PC-9 (cell line): ENCODE measurements around the gene ZSCAN18. TPM values are rescaled to one million over a fixed set of nuclear protein-coding genes. Genes with fewer than 3 reads are reported as not detected.

ENCODE experiments used
- BruUV-seq: library from RNA; stranded (reverse); fragments of 400-500 nt; replicated peaks from 2 replicates; lab custom pipeline; 2021; lab: Mats Ljungman, UMichigan
- CTCF ChIA-PET: fragments of 300-600 bp; sonication (Branson Sonifier 250); formaldehyde crosslinking; loops from one replicate; lab custom pipeline; 2022; ENCODE audit warnings: antibody characterized with exemption; lab: Charles Lee
- POLR2A ChIA-PET: fragments of 300-600 bp; sonication (Branson Sonifier 250); formaldehyde crosslinking; loops from one replicate; lab custom pipeline; 2022; ENCODE audit warnings: antibody characterized with exemption; ENCODE audit not compliant: unreplicated experiment; lab: Charles Lee
- DNase-seq, 2 experiments: peaks; one replicate each; pipeline versions ENCODE4 v3.0.0 to v3.0.0-alpha.2; 2015 to 2022; ENCODE audit warnings: mixed read lengths in 1 of 2
- H2AFZ ChIP-seq: fragments of 200-600 bp; sonication (generic); 2 replicates; pipeline ENCODE4 v1.8.1; 2017; ENCODE audit warnings: antibody characterized with exemption
- H3F3A ChIP-seq: fragments of 200-600 bp; sonication (generic); 2 replicates; pipeline ENCODE4 v1.8.1; 2017; ENCODE audit warnings: antibody characterized with exemption, mild to moderate bottlenecking, low read depth; ENCODE audit not compliant: insufficient read depth
- H3K27ac ChIP-seq: fragments of 200-600 bp; sonication (generic); 2 replicates; pipeline ENCODE4 v1.6.1; 2016; ENCODE audit warnings: mixed run types
- H3K27me3 ChIP-seq: fragments of 200-600 bp; sonication (generic); 2 replicates; pipeline ENCODE4 v1.6.1; 2016; ENCODE audit warnings: low read depth, mixed run types; ENCODE audit not compliant: insufficient read depth
- H3K36me3 ChIP-seq: fragments of 200-600 bp; sonication (generic); 2 replicates; pipeline ENCODE4 v1.6.1; 2016; ENCODE audit warnings: low read depth, mixed run types
- H3K4me1 ChIP-seq: fragments of 200-600 bp; sonication (generic); replicated peaks from 2 replicates; pipeline ENCODE4 v1.6.1; 2016; ENCODE audit warnings: mixed run types; ENCODE audit not compliant: insufficient read depth
- H3K4me2 ChIP-seq: fragments of 200-600 bp; sonication (generic); 2 replicates; pipeline ENCODE4 v1.6.1; 2017; ENCODE audit warnings: mixed run types
- H3K4me3 ChIP-seq: fragments of 200-600 bp; sonication (generic); 2 replicates; pipeline ENCODE4 v1.6.1; 2016; ENCODE audit warnings: mixed run types
- H3K79me2 ChIP-seq: fragments of 200-600 bp; sonication (generic); 2 replicates; pipeline ENCODE4 v1.6.1; 2017; ENCODE audit warnings: low read depth, mixed run types
- H3K9me2 ChIP-seq: fragments of 200-600 bp; sonication (generic); 2 replicates; pipeline ENCODE4 v1.8.1; 2017; ENCODE audit warnings: mild to moderate bottlenecking; ENCODE audit not compliant: insufficient read depth
- H3K9me3 ChIP-seq: fragments of 200-600 bp; sonication (generic); 2 replicates; pipeline ENCODE4 v1.8.1; 2016; ENCODE audit warnings: low read depth; ENCODE audit not compliant: insufficient read depth
- H4K20me1 ChIP-seq: fragments of 200-600 bp; sonication (generic); 2 replicates; pipeline ENCODE4 v1.8.1; 2017; ENCODE audit not compliant: insufficient read depth
- EZH2 ChIP-seq: fragments of 200-600 bp; sonication (generic); IDR thresholded peaks from 2 replicates; pipeline ENCODE4 v1.8.0; 2017; ENCODE audit warnings: antibody characterized with exemption, low read depth
- intact Hi-C: fragments of 100-400 bp; cut with micrococcal nuclease; formaldehyde crosslinking; loops from one replicate; pipeline ENCODE4 v1.10.0; 2022; ENCODE audit not compliant: unreplicated experiment
- total RNA-seq: library from RNA; stranded (reverse); gene quantifications from 2 replicates; pipeline ENCODE4 v1.2.3, GENCODE V29; 2021
- TF ChIP-seq, protein P1 (sequence below): fragments of 200-600 bp; sonication (generic); conservative IDR thresholded peaks from 2 replicates; pipeline ENCODE4 v1.6.1; 2017; ENCODE audit warnings: mixed run types, antibody characterized with exemption, mild to moderate bottlenecking, moderate library complexity

Gene ZSCAN18
- total RNA-seq, 1 experiment from 2014 or later, result 76.3 TPM

- Histone ChIP-seq H3K4me2 (no peak within 1 kb of the TSS), H2AFZ (no peak within 1 kb of the TSS)
- no TSS peak for BruUV-seq
Observed at GRCh38 chr19:58059003-58059670, 38.9 kb downstream of the ZSCAN18 start, which contains the start of gene ZNF135. TSS of gene ZNF135 (plus strand) at chr19:58059282. CDS start at chr19:58060003, 721 bp downstream.

GRCh38 chr19:58058467-58058866 lies 39.6 kb downstream of the ZSCAN18 start:
- no TSS peak for BruUV-seq
- H3K4me2 ChIP-seq, result no peak overlapping the region
- POLR2A ChIA-PET, result no interaction called here

More at GRCh38 chr19:58059003-58059670, 38.9 kb downstream of the ZSCAN18 start, which contains the start of gene ZNF135:
- intact Hi-C loops, result no loop called here
- no peaks in the 10 kb centered on the region for H3K4me1 ChIP-seq
- H3K27ac ChIP-seq, result no peak within 1 kb of the TSS
- H3K4me3 ChIP-seq, result no peak within 1 kb of the TSS
- H3K27me3 ChIP-seq, result peaks cover 17% of the 10 kb centered on the region
- CTCF ChIA-PET, result no interaction called here
- no peaks in the 10 kb centered on the region for H3F3A ChIP-seq
- DNase-seq, result no peak
- no peaks in the 10 kb centered on the region for H3K79me2 ChIP-seq
- H4K20me1 ChIP-seq, result no peaks in the 10 kb centered on the region
- TF ChIP-seq, protein P1, sequence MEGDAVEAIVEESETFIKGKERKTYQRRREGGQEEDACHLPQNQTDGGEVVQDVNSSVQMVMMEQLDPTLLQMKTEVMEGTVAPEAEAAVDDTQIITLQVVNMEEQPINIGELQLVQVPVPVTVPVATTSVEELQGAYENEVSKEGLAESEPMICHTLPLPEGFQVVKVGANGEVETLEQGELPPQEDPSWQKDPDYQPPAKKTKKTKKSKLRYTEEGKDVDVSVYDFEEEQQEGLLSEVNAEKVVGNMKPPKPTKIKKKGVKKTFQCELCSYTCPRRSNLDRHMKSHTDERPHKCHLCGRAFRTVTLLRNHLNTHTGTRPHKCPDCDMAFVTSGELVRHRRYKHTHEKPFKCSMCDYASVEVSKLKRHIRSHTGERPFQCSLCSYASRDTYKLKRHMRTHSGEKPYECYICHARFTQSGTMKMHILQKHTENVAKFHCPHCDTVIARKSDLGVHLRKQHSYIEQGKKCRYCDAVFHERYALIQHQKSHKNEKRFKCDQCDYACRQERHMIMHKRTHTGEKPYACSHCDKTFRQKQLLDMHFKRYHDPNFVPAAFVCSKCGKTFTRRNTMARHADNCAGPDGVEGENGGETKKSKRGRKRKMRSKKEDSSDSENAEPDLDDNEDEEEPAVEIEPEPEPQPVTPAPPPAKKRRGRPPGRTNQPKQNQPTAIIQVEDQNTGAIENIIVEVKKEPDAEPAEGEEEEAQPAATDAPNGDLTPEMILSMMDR, result no peak
- no peak for TF ChIP-seq EZH2
- POLR2A ChIA-PET, result no interaction called here
- no peaks in the 10 kb centered on the region for H3K9me2 ChIP-seq
- H3K9me3 ChIP-seq, result peaks cover 22% of the 10 kb centered on the region
- H3K36me3 ChIP-seq, result no peaks in the 10 kb centered on the region

DNA sequence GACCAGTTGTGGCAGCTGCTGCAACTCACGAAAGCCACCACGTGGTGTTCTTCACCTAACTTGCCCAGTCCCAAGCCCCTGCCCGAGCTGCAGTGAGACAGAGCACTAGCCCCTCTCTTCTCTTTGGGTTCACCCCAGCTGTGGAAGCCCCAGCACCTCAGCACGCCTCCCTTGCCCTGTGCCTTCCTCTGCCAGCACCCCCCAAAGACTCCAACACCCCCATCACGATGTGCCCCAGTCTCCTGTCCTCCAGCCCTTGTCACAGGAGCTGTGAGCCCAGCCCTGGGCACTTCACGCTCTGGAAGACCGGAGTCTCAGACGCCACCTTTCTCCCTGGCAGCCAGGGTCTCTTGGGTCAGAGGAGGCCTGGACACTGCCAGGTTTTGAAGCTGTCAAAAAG lies 41.2 kb downstream of the ZSCAN18 start:
- Histone ChIP-seq H3K79me2 (no peaks in the 10 kb centered on the region), H3K27ac (no peak overlapping the region), H3K4me3 (no peak overlapping the region), H3K9me3 (peaks cover 24% of the 10 kb centered on the region), H3K4me1 (no peaks in the 10 kb centered on the region), H2AFZ (no peak overlapping the region), H4K20me1 (no peaks in the 10 kb centered on the region), H3K4me2 (no peak overlapping the region), H3F3A (no peaks in the 10 kb centered on the region), H3K9me2 (no peaks in the 10 kb centered on the region), H3K27me3 (peaks cover 33% of the 10 kb centered on the region), H3K36me3 (no peaks in the 10 kb centered on the region)
- CTCF ChIA-PET, result no interaction called here
- no peak for TF ChIP-seq EZH2
- TF ChIP-seq, protein P1, result no peak
- no peak for DNase-seq
- POLR2A ChIA-PET, result no interaction called here
- intact Hi-C loops, result no loop called here
- BruUV-seq, result no TSS peak

More at GRCh38 chr19:58058467-58058866, 39.6 kb downstream of the ZSCAN18 start:
- no peaks in the 10 kb centered on the region for H3K9me2 ChIP-seq
- intact Hi-C loops, result no loop called here
- no peak overlapping the region for H2AFZ ChIP-seq
- H3K27ac ChIP-seq, result no peak overlapping the region
- no peaks in the 10 kb centered on the region for H3K36me3 ChIP-seq
- DNase-seq, result no peak
- no peak overlapping the region for H3K4me3 ChIP-seq
- H3K9me3 ChIP-seq, result peaks cover 22% of the 10 kb centered on the region
- H3K27me3 ChIP-seq, result peaks cover 18% of the 10 kb centered on the region
- no peaks in the 10 kb centered on the region for H4K20me1 ChIP-seq
- H3K79me2 ChIP-seq, result no peaks in the 10 kb centered on the region
- CTCF ChIA-PET, result no interaction called here
- TF ChIP-seq EZH2, result no peak
- TF ChIP-seq, protein P1, result no peak
- no peaks in the 10 kb centered on the region for H3F3A ChIP-seq
- H3K4me1 ChIP-seq, result no peaks in the 10 kb centered on the region
